ES-I3 (cell line): Measurements from ENCODE around the gene ZDHHC18.

ENCODE experiments used
- H3K36me3 ChIP-seq: 2 replicates; pipeline ENCODE4 v1.6.1; 2013; ENCODE audit warnings: mild to moderate bottlenecking, low read length, control low read depth, moderate library complexity; ENCODE audit not compliant: insufficient read depth
- H3K4me1 ChIP-seq: 2 replicates; pipeline ENCODE4 v1.6.1; 2013; ENCODE audit warnings: mild to moderate bottlenecking, control low read depth, low read length; ENCODE audit not compliant: insufficient read depth
- H3K9ac ChIP-seq: 2 replicates; pipeline ENCODE4 v1.6.1; 2013; ENCODE audit warnings: low read depth, mild to moderate bottlenecking, low read length, moderate library complexity
- H3K9me3 ChIP-seq: 2 replicates; pipeline ENCODE4 v1.6.1; 2013; ENCODE audit warnings: mild to moderate bottlenecking, low read length, moderate library complexity; ENCODE audit not compliant: control insufficient read depth, insufficient read depth

Gene ZDHHC18

GRCh38 chr1:26853156-26853555 lies 26.7 kb downstream of the ZDHHC18 start:
- H3K9ac ChIP-seq: no peak overlapping the region
- H3K36me3 ChIP-seq: no peaks in the 10 kb centered on the region; the same call in 1 of the 2 replicates
- peaks cover 6% of the 10 kb centered on the region; the same call in 1 of the 2 replicates for H3K4me1 ChIP-seq

GRCh38 chr1:26853600-26853999 lies 27.1 kb downstream of the ZDHHC18 start:
- no peak overlapping the region for H3K9ac ChIP-seq
- H3K4me1 ChIP-seq: peaks cover 6% of the 10 kb centered on the region; the same call in 1 of the 2 replicates
- no peaks in the 10 kb centered on the region for H3K9me3 ChIP-seq
- no peaks in the 10 kb centered on the region; the same call in 1 of the 2 replicates for H3K36me3 ChIP-seq

More at GRCh38 chr1:26853156-26853555, 26.7 kb downstream of the ZDHHC18 start:
- no peaks in the 10 kb centered on the region for H3K9me3 ChIP-seq

- Histone ChIP-seq H3K4me1 (peaks cover 6% of the 10 kb centered on the region; the same call in 1 of the 2 replicates), H3K9me3 (no peaks in the 10 kb centered on the region), H3K36me3 (no peaks in the 10 kb centered on the region; the same call in 1 of the 2 replicates), H3K9ac (no peak overlapping the region)
Measured at GRCh38 chr1:26854906-26855305, 28.4 kb downstream of the ZDHHC18 start.

- no peaks in the 10 kb centered on the region for H3K9me3 ChIP-seq
- H3K4me1 ChIP-seq: peaks cover 6% of the 10 kb centered on the region; the same call in 1 of the 2 replicates
- H3K36me3 ChIP-seq: no peaks in the 10 kb centered on the region; the same call in 1 of the 2 replicates
- no peak overlapping the region for H3K9ac ChIP-seq
Measured at GRCh38 chr1:26855636-26856035, 29.1 kb downstream of the ZDHHC18 start.

GRCh38 chr1:26856181-26856580 lies 29.7 kb downstream of the ZDHHC18 start:
- Histone ChIP-seq H3K4me1 (peaks cover 8% of the 10 kb centered on the region; the same call in 1 of the 2 replicates), H3K36me3 (no peaks in the 10 kb centered on the region; the same call in 1 of the 2 replicates), H3K9ac (no peak overlapping the region), H3K9me3 (no peaks in the 10 kb centered on the region)

GRCh38 chr1:26856604-26857469 lies 30.3 kb downstream of the ZDHHC18 start:
- no peak overlapping the region for H3K9ac ChIP-seq
- no peaks in the 10 kb centered on the region for H3K9me3 ChIP-seq
- no peaks in the 10 kb centered on the region; the same call in 1 of the 2 replicates for H3K36me3 ChIP-seq
- H3K4me1 ChIP-seq: peaks cover 14% of the 10 kb centered on the region

GRCh38 chr1:26857473-26858060 lies 31.1 kb downstream of the ZDHHC18 start:
- Histone ChIP-seq H3K36me3 (no peaks in the 10 kb centered on the region), H3K9ac (no peak overlapping the region), H3K9me3 (no peaks in the 10 kb centered on the region), H3K4me1 (peaks cover 20% of the 10 kb centered on the region)

- H3K9me3 ChIP-seq: no peaks in the 10 kb centered on the region
- H3K36me3 ChIP-seq: no peaks in the 10 kb centered on the region
- peaks cover 17% of the 10 kb centered on the region for H3K4me1 ChIP-seq
- H3K9ac ChIP-seq: no peak overlapping the region
Measured at GRCh38 chr1:26858160-26858559, 31.7 kb downstream of the ZDHHC18 start.

- Histone ChIP-seq H3K9ac (no peak overlapping the region), H3K4me1 (peaks cover 17% of the 10 kb centered on the region)
Measured at GRCh38 chr1:26858891-26859640, 32.6 kb downstream of the ZDHHC18 start.

GRCh38 chr1:26861286-26861701 lies 34.8 kb downstream of the ZDHHC18 start:
- Histone ChIP-seq H3K9ac (no peak overlapping the region), H3K4me1 (peaks cover 17% of the 10 kb centered on the region), H3K9me3 (no peaks in the 10 kb centered on the region), H3K36me3 (no peaks in the 10 kb centered on the region)

More at GRCh38 chr1:26858891-26859640, 32.6 kb downstream of the ZDHHC18 start:
- H3K36me3 ChIP-seq: no peaks in the 10 kb centered on the region
- H3K9me3 ChIP-seq: no peaks in the 10 kb centered on the region

- Histone ChIP-seq H3K9ac (no peak overlapping the region), H3K9me3 (no peaks in the 10 kb centered on the region), H3K36me3 (no peaks in the 10 kb centered on the region), H3K4me1 (peaks cover 17% of the 10 kb centered on the region)
Measured at GRCh38 chr1:26861889-26862378, 35.4 kb downstream of the ZDHHC18 start.

GRCh38 chr1:26862781-26863684 lies 36.5 kb downstream of the ZDHHC18 start, which contains the start of gene SFN:
Gene SFN (plus strand): TSS chr1:26863149. CDS start chr1:26863213, 64 bp downstream.
- peaks cover 23% of the 10 kb centered on the region for H3K4me1 ChIP-seq
- no peaks in the 10 kb centered on the region for H3K36me3 ChIP-seq
- H3K9ac ChIP-seq: peak within 1 kb of the TSS; percentile 82
- H3K9me3 ChIP-seq: no peaks in the 10 kb centered on the region

GRCh38 chr1:26863685-26864077 lies 37.2 kb downstream of the ZDHHC18 start:
- Histone ChIP-seq H3K9ac (peak overlapping the region; percentile 82), H3K36me3 (no peaks in the 10 kb centered on the region), H3K9me3 (no peaks in the 10 kb centered on the region), H3K4me1 (peaks cover 23% of the 10 kb centered on the region)
